ENCODE data around the gene ADAT1. TPM values are rescaled to one million over a fixed set of nuclear protein-coding genes. Genes with fewer than 3 reads are reported as not detected.

Gene ADAT1
- total and polyA plus RNA-seq, 10 donors, result 13.2 to 120 (median 59.7) TPM

DNA sequence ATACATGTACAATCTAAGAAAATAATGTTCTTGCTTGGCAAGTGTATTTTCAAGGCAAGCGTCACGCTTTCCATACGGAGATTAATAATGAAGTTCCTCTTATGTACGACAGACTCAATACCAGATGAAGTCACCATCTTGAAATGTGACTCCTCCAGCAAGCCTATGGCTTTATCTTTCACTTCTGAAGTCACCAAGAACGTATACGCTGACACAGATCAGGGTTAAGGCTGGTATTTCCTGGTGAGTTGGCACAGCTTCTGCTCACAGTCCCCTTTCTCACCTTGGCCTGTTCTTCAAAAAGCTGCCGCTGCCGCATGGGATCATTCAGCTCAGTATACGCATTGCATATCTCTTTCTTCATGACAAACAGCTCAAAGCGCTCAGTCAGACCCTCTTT, 6.1 kb upstream of the ADAT1 start:
- Histone ChIP-seq H3K4me1 (peaks cover 3 to 25% (median 17%) of the 10 kb centered on the region in 6 donors), H3K9me3 (no peaks in the 10 kb centered on the region), H3K27ac (peak overlapping the region in 1 of 8 donors; percentile 75), H3K27me3 (replicated peaks in 1 of 7) (no peaks in the 10 kb centered on the region), H3K4me3 (no peak overlapping the region), H3K36me3 (peaks cover 15 to 95% (median 84%) of the 10 kb centered on the region in 6 donors)
- WGBS, 5 donors, result 90 to 94% (median 92%) methylated on average over 10 of the region's 10 CpGs
- DNase-seq, result no peak
- intact Hi-C loops (cut with DNase I; ENCODE audit: low total_unique reads), result loop anchor here (10.0 kb wide), 1 partner anchor 164 kb away; the partner anchor contains the start of gene TMEM170A
- TF ChIP-seq, protein P1, sequence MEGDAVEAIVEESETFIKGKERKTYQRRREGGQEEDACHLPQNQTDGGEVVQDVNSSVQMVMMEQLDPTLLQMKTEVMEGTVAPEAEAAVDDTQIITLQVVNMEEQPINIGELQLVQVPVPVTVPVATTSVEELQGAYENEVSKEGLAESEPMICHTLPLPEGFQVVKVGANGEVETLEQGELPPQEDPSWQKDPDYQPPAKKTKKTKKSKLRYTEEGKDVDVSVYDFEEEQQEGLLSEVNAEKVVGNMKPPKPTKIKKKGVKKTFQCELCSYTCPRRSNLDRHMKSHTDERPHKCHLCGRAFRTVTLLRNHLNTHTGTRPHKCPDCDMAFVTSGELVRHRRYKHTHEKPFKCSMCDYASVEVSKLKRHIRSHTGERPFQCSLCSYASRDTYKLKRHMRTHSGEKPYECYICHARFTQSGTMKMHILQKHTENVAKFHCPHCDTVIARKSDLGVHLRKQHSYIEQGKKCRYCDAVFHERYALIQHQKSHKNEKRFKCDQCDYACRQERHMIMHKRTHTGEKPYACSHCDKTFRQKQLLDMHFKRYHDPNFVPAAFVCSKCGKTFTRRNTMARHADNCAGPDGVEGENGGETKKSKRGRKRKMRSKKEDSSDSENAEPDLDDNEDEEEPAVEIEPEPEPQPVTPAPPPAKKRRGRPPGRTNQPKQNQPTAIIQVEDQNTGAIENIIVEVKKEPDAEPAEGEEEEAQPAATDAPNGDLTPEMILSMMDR (IDR thresholded peaks at IDR 0.05 in 8 of 11, conservative IDR thresholded peaks at IDR 0.05 in 3 of 11), result no peak
- TF ChIP-seq POLR2AphosphoS5 (IDR thresholded peaks at IDR 0.05) (no peak), POLR2A (IDR thresholded peaks at IDR 0.05) (no peak)

DNA sequence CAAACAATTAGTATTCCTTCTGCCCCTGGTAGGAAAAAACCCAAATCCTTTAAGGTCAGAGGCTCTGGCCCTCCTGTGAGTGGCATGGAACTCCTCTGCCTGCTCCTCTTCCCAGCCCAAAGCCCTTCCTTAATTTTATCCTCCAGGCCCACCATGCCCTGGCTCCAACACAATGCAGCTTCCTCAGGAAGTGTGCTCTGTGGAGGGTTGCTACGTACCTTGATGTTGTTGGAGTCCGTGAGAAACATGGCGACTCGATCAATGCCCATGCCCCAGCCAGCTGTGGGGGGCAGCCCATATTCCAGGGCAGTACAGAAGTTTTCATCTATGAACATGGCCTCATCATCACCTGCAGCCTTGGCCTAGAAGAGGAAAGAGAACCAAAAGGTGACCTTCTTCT, 5.3 kb upstream of the ADAT1 start:
- Histone ChIP-seq H3K4me3 (no peak overlapping the region), H3K36me3 (peaks cover 8 to 87% (median 76%) of the 10 kb centered on the region in 6 donors), H3K9me3 (no peaks in the 10 kb centered on the region), H3K27ac (peak overlapping the region in 7 of 8 donors; percentile 22 to 75 (median 47)), H3K27me3 (replicated peaks in 1 of 7) (no peaks in the 10 kb centered on the region), H3K4me1 (peaks cover 3 to 30% (median 22%) of the 10 kb centered on the region in 6 donors)
- intact Hi-C loops (cut with DNase I; ENCODE audit: low total_unique reads), result loop anchor here (10.0 kb wide), 1 partner anchor 164 kb away; the partner anchor contains the start of gene TMEM170A
- DNase-seq, result no peak
- TF ChIP-seq, protein P1 (IDR thresholded peaks at IDR 0.05 in 8 of 11, conservative IDR thresholded peaks at IDR 0.05 in 3 of 11), result no peak
- peak in 1 of 3 donors; percentile 5 for TF ChIP-seq POLR2AphosphoS5 (IDR thresholded peaks at IDR 0.05)
- no peak for TF ChIP-seq POLR2A (IDR thresholded peaks at IDR 0.05)
- whole genome bisulfite sequencing, 5 donors, result 61 to 72% (median 63%) methylated on average over 3 to 4 of the region's 4 CpGs

DNA sequence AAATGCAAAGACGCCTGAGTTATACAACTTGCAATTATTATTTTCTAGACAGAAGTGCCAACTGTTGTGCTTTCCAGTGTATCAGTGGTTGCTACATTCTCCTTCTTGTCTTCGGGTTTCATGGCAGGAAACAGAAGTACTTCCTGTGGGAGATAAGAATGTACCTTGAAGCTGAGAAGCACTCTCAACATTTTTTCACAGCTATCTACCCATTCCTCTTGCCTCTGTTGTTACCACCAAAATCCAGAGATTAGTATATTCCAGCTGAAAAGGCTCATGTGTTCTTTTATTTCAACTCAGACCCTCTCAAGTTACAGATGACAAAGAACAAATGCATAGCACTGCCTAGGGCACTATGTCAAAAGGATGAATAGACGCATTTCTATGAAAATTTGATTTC, 4.8 kb upstream of the ADAT1 start:
- peak overlapping the region in 7 of 8 donors; percentile 22 to 75 (median 47) for H3K27ac ChIP-seq
- H3K9me3 ChIP-seq, result no peaks in the 10 kb centered on the region
- intact Hi-C loops (cut with DNase I; ENCODE audit: low total_unique reads), result loop anchor here (10.0 kb wide), 1 partner anchor 163 kb away; the partner anchor contains the start of gene TMEM170A

DNA sequence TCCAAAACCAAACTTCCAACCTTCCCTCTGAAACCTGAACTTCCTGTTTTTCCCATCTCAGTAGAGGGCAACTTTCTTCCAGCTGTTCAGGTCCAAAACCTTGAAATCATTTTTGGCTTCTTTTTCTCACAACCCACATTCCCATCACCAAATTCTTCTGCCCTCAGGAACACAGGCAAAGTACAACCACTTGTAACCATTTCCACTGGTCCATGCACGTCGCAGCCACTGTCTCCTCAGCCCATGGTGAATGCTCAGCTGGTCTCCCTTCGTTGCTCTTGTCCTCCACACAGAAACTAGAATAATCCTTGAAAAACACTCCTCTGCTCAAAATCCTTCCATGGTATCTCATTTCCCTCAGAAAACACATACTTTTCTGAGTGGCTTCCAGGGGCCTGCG, 3.7 kb upstream of the ADAT1 start:
- Histone ChIP-seq H3K4me1 (peaks cover 9 to 41% (median 32%) of the 10 kb centered on the region in 6 donors), H3K36me3 (peaks cover 8 to 72% (median 60%) of the 10 kb centered on the region in 6 donors), H3K27ac (peak overlapping the region in 4 of 8 donors; percentile 47 to 75 (median 62)), H3K27me3 (replicated peaks in 1 of 7) (no peaks in the 10 kb centered on the region), H3K4me3 (no peak overlapping the region), H3K9me3 (no peaks in the 10 kb centered on the region)
- WGBS, 5 donors, result 91 to 96% (median 92%) methylated on average over 4 of the region's 4 CpGs
- intact Hi-C loops (cut with DNase I; ENCODE audit: low total_unique reads), result loop anchor here (10.0 kb wide), 1 partner anchor 162 kb away; the partner anchor contains the start of gene TMEM170A
- TF ChIP-seq POLR2A (IDR thresholded peaks at IDR 0.05) (no peak), POLR2AphosphoS5 (IDR thresholded peaks at IDR 0.05) (no peak)
- TF ChIP-seq, protein P1 (IDR thresholded peaks at IDR 0.05 in 8 of 11, conservative IDR thresholded peaks at IDR 0.05 in 3 of 11), result no peak
- DNase-seq, result no peak

More for the DNA sequence above, 4.8 kb upstream of the ADAT1 start:
- DNase-seq, result no peak
- H3K27me3 ChIP-seq (replicated peaks in 1 of 7), result no peaks in the 10 kb centered on the region
- peaks cover 3 to 31% (median 24%) of the 10 kb centered on the region in 6 donors for H3K4me1 ChIP-seq
- H3K4me3 ChIP-seq, result no peak overlapping the region
- H3K36me3 ChIP-seq, result peaks cover 8 to 82% (median 71%) of the 10 kb centered on the region in 6 donors
- WGBS, 5 donors, result 18 to 36% (median 27%) methylated on average over 3 of the region's 3 CpGs
- TF ChIP-seq POLR2A (IDR thresholded peaks at IDR 0.05) (no peak), POLR2AphosphoS5 (IDR thresholded peaks at IDR 0.05) (no peak)
- TF ChIP-seq, protein P1 (IDR thresholded peaks at IDR 0.05 in 8 of 11, conservative IDR thresholded peaks at IDR 0.05 in 3 of 11), result no peak

Measured in spleen (tissue), 11 donors.